Measurements from ENCODE around the gene PATE2. TPM values are rescaled to one million over a fixed set of nuclear protein-coding genes. Genes with fewer than 3 reads are reported as not detected.

Gene PATE2
- polyA plus RNA-seq, 1 of the 3 experiments (the other 2 are of a cell fraction) = 0.07 TPM

GRCh38 chr11:125756050-125756449, 22.6 kb downstream of the PATE2 start (continued):
- no peak for TF ChIP-seq TCF12 (IDR thresholded peaks at IDR 0.05)
- no peak for TF ChIP-seq POLR2AphosphoS5 (IDR thresholded peaks at IDR 0.05; ENCODE audit: low read depth, low read length)
- TF ChIP-seq RFX5 (IDR thresholded peaks at IDR 0.05; ENCODE audit: low read length) = no peak
- TF ChIP-seq, protein P1, sequence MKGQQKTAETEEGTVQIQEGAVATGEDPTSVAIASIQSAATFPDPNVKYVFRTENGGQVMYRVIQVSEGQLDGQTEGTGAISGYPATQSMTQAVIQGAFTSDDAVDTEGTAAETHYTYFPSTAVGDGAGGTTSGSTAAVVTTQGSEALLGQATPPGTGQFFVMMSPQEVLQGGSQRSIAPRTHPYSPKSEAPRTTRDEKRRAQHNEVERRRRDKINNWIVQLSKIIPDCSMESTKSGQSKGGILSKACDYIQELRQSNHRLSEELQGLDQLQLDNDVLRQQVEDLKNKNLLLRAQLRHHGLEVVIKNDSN (IDR thresholded peaks at IDR 0.05; ENCODE audit: borderline replicate concordance, low read depth) = no peak
- no peak for TF ChIP-seq SIN3A (IDR thresholded peaks at IDR 0.05; ENCODE audit: borderline replicate concordance, low read depth, low read length)

- POLR2A ChIA-PET = no interaction called here
- H3K36me3 ChIP-seq (replicated peaks in 1 of 2; ENCODE audit: control insufficient read depth in 1 of 2, insufficient read depth in 2 of 2, low read length in 1 of 2) = no peaks in the 10 kb centered on the region
- no peak overlapping the region for H3K9ac ChIP-seq
- H3K4me1 ChIP-seq (ENCODE audit: control insufficient read depth in 1 of 2, insufficient read depth in 2 of 2, low read depth in 1 of 2, low read length in 1 of 2) = no peaks in the 10 kb centered on the region
- H3K27me3 ChIP-seq (ENCODE audit: insufficient read depth) = peaks cover 15% of the 10 kb centered on the region; the same call in 1 of the 2 replicates
- no peaks in the 10 kb centered on the region for H3K79me2 ChIP-seq (ENCODE audit: insufficient read depth)
- no peaks in the 10 kb centered on the region for H3K9me2 ChIP-seq
- TF ChIP-seq TCF12 (IDR thresholded peaks at IDR 0.05) (no peak), MEF2A (IDR thresholded peaks at IDR 0.05; ENCODE audit: borderline replicate concordance, low read depth) (no peak), CHD2 (IDR thresholded peaks at IDR 0.05; ENCODE audit: low read length, partially characterized antibody) (no peak), FOSL2 (IDR thresholded peaks at IDR 0.05; ENCODE audit: borderline replicate concordance, low read depth) (no peak), GABPA (IDR thresholded peaks at IDR 0.05; ENCODE audit: low read depth) (no peak), SIN3A (IDR thresholded peaks at IDR 0.05; ENCODE audit: borderline replicate concordance, low read depth, low read length) (no peak), RXRA (IDR thresholded peaks at IDR 0.05; ENCODE audit: borderline replicate concordance, low read depth) (no peak), TAF1 (IDR thresholded peaks at IDR 0.05; ENCODE audit: borderline replicate concordance, low read depth, low read length) (no peak), ELF1 (IDR thresholded peaks at IDR 0.05) (no peak), PBX3 (IDR thresholded peaks at IDR 0.05) (no peak), JUND (IDR thresholded peaks at IDR 0.05) (no peak), MXI1 (IDR thresholded peaks at IDR 0.05; ENCODE audit: low read depth, low read length) (no peak), NFIC (IDR thresholded peaks at IDR 0.05; ENCODE audit: borderline replicate concordance) (no peak), TEAD4 (IDR thresholded peaks at IDR 0.05; ENCODE audit: borderline replicate concordance, insufficient read depth) (no peak)
- TF ChIP-seq, protein P2, sequence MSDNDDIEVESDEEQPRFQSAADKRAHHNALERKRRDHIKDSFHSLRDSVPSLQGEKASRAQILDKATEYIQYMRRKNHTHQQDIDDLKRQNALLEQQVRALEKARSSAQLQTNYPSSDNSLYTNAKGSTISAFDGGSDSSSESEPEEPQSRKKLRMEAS (IDR thresholded peaks at IDR 0.05; ENCODE audit: low read depth) = no peak
- TF ChIP-seq, protein P1 (IDR thresholded peaks at IDR 0.05; ENCODE audit: borderline replicate concordance, low read depth) = no peak
- TF ChIP-seq, protein P3, sequence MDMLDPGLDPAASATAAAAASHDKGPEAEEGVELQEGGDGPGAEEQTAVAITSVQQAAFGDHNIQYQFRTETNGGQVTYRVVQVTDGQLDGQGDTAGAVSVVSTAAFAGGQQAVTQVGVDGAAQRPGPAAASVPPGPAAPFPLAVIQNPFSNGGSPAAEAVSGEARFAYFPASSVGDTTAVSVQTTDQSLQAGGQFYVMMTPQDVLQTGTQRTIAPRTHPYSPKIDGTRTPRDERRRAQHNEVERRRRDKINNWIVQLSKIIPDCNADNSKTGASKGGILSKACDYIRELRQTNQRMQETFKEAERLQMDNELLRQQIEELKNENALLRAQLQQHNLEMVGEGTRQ (IDR thresholded peaks at IDR 0.05; ENCODE audit: borderline replicate concordance, low read depth, low read length) = no peak
- no peaks in the 10 kb centered on the region for H3K9me3 ChIP-seq
- H2AFZ ChIP-seq (ENCODE audit: low read depth) = no peak overlapping the region
- no peak overlapping the region for H3K4me2 ChIP-seq
- 0% methylated on average over 2 of the region's 2 CpGs for WGBS (ENCODE audit: low lambda C conversion rate)
- CTCF ChIA-PET = interaction anchor here (1.1 to 1.3 kb wide), 3 partner anchors 8 to 265 kb away, joined by 3 to 4 read pairs (median 3); no protein-coding TSS in a partner anchor
- DNase-seq = no peak
- no peaks in the 10 kb centered on the region for H4K20me1 ChIP-seq (ENCODE audit: insufficient read depth)
- no peaks in the 10 kb centered on the region for H3F3A ChIP-seq (replicated peaks; ENCODE audit: insufficient read depth)
- no peak overlapping the region for H3K27ac ChIP-seq (ENCODE audit: low read depth in 2 of 2, low read length in 1 of 2)
- H3K4me3 ChIP-seq (ENCODE audit: low read depth in 2 of 2, low read length in 1 of 2) = no peak overlapping the region
Measured at GRCh38 chr11:125750629-125751028, 28.0 kb downstream of the PATE2 start.
